GM21737 (cell line): ENCODE measurements around the gene TTC36.
"Not testable (repeated sequence)": the region's sequence is repeated elsewhere in the genome, so short reads cannot be mapped to it uniquely, and the experiment has no call there.

Source experiments
- ATAC-seq: cut with Tn5 transposase; IDR thresholded peaks from one replicate; pipeline ENCODE4 v1.9.1; 2021; ENCODE audit warnings: mild to moderate bottlenecking, moderate library complexity; ENCODE audit not compliant: unreplicated experiment

The TTC36 gene, protein sequence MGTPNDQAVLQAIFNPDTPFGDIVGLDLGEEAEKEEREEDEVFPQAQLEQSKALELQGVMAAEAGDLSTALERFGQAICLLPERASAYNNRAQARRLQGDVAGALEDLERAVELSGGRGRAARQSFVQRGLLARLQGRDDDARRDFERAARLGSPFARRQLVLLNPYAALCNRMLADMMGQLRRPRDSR

DNA sequence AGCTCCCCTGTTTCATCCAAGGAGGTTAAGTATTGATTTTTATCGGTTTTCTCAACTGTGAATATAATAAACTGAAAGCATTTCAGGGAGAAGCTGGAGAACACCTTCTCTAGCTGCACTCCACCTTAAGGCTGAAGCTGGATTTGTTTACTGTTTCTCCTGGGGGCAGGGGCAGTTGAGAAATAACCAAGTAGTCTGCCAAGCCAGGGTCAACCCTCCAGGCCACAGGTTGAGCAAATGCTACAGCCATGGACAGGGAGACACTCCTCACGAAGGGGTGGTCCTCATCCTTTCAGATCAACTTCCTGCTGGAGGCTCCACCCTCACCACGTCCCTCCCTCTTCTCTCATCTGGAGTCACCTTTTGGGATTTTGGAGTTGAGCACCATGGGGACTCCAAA is at the start of gene TTC36:
TSS of gene TTC36 (plus strand) at position 366 of the 400 bp plus-strand sequence. CDS start at position 387, 21 bp downstream.
- ATAC-seq: no peak

GRCh38 chr11:118481238-118481637 is 46.0 kb upstream of the TTC36 start:
- not testable (repeated sequence) for ATAC-seq

- ATAC-seq: no peak
These were observed 42.9 kb upstream of the TTC36 start for GRCh38 chr11:118484405-118484804.

DNA sequence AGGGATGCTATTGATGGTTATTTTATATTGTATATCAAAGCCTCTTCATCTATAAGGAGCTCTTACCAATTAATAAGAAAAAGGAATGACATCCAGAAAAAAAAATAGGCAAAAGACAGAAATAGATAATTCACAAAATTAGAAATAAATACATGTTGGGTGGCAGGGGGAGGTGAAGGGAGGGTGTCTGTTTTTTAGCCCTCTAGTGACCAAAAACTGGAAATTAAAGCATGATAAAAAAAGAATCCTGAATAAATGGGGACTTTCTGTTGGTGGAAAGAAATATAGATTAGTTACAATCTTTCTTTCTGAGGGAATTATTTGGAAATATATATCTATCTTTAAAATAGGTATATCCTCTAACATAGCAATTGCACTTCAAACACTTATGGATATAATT is 42.0 kb upstream of the TTC36 start:
- no peak for ATAC-seq

DNA sequence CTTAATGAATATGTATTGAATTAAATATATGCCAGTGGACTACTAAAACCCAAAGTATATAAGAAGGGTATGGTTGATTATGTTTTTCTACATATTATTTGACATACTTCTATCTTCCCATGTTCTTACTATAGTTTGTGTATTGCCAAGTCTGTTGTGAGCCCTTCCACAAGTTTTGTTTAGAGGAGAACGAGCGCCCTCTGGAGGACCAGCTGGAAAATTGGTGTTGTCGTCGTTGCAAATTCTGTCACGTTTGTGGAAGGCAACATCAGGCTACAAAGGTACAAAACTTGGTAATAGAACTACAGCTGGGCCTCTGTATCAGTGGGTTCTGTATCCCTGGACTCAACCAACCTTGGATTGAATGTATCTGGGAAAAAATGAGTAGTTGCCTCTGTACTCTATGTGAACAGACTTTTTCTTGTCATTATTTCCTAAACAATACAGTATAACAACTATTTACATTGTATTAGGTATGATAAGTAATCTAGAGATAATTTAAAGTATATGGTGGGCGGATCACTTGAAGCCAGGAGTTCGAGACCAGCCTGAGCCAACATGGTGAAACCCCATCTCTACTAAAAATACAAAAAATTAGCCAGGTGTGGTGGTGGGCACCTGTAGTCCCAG is 38.7 kb upstream of the TTC36 start:
- no peak for ATAC-seq

GRCh38 chr11:118491041-118491440 is 36.2 kb upstream of the TTC36 start:
- ATAC-seq: no peak

DNA sequence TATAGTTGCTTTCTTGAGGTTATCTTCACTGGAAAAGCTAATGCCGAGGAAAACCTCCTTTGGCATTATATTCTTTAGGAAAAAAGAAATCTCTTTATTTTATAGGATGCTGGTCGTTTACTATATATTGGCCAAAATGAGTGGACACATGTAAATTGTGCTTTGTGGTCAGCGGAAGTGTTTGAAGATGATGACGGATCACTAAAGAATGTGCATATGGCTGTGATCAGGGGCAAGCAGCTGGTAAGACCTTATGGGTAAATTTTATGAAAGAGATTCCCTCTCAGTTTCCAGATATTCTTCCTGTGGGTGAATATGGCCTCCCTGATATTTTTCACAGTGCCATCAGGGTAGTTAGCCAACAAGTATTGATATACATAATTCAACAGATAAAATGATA is 29.4 kb upstream of the TTC36 start:
- ATAC-seq: no peak

GRCh38 chr11:118503216-118503615 is 24.1 kb upstream of the TTC36 start:
- ATAC-seq: no peak

GRCh38 chr11:118511601-118512000 is 15.7 kb upstream of the TTC36 start:
- ATAC-seq: no peak

DNA sequence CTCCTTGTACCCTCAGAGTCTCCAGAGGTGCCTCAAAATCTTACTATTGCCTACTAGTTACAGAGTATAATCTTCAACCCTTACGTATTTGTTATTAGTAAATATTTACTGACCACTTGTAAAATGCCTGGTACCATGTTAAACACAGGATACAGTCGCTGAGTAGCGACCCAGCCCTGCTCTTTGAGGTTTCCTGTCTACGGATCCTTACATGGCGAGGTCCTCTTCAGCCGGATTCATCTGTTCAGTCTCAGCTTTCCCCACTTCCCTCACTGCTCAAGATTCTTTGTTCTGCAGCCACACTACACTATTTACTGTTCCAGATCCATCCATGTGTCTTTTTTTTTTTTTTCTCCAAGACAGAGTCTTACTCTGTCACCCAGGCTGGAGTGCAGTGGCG is 13.2 kb upstream of the TTC36 start:
- ATAC-seq: no peak

DNA sequence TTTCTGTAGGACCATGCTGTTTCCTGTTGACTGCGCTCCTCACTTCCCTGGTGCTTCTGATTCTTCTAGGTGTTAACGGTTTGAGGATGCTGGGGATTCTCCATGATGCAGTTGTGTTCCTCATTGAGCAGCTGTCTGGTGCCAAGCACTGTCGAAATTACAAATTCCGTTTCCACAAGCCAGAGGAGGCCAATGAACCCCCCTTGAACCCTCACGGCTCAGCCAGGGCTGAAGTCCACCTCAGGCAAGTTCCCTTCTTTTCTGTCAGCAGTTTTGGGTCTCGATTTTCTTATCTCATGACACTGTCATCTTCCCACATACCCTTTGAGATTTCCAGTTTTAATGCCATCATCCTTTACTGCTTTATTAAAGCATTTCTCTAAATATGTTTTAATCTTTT is 7.7 kb upstream of the TTC36 start:
- ATAC-seq: no peak

- no peak for ATAC-seq
These were observed 5.4 kb upstream of the TTC36 start for GRCh38 chr11:118521892-118522311.

GRCh38 chr11:118522571-118523072 is 4.7 kb upstream of the TTC36 start:
- ATAC-seq: no peak

GRCh38 chr11:118524356-118524755 is 2.9 kb upstream of the TTC36 start:
- no peak for ATAC-seq

DNA sequence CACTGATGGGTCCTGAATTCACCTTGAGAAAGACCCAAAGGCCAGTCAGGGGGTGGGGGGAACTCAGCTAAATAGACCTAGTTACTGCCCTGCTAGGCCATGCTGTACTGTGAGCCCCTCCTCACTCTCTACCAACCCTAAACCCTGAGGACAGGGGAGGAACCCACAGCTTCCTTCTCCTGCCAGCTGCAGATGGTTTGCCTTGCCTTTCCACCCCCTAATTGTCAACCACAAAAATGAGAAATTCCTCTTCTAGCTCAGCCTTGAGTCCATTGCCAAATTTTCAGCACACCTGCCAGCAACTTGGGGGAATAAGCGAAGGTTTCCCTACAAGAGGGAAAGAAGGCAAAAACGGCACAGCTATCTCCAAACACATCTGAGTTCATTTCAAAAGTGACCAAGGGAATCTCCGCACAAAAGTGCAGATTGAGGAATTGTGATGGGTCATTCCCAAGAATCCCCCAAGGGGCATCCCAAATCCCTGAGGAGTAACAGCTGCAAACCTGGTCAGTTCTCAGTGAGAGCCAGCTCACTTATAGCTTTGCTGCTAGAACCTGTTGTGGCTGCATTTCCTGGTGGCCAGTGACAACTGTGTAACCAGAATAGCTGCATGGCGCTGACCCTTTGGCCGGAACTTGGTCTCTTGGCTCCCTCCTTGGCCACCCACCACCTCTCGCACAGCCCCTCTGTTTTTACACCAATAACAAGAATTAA is 2.4 kb upstream of the TTC36 start:
- no peak for ATAC-seq

- no peak for ATAC-seq
These were observed 586 bp upstream of the TTC36 start for GRCh38 chr11:118526688-118527087.

DNA sequence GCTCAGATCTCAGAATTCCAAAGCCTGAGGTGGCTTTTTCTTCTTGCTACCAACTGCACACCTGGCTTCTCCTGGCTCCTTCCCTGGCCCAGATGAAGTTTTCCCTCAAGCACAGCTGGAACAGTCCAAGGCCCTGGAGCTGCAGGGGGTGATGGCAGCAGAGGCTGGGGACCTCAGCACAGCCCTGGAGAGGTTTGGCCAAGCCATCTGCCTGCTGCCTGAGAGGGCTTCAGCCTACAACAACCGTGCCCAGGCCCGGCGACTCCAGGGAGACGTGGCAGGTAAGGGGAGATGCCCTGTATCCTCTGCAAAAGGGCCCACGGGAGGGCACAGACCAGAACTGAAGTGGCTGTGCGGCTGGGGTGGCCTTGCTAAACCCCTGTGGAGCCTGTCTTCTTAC is 1.2 kb downstream of the TTC36 start:
- ATAC-seq: no peak

- no peak for ATAC-seq
These were observed 2.4 kb downstream of the TTC36 start for GRCh38 chr11:118529584-118530175.

DNA sequence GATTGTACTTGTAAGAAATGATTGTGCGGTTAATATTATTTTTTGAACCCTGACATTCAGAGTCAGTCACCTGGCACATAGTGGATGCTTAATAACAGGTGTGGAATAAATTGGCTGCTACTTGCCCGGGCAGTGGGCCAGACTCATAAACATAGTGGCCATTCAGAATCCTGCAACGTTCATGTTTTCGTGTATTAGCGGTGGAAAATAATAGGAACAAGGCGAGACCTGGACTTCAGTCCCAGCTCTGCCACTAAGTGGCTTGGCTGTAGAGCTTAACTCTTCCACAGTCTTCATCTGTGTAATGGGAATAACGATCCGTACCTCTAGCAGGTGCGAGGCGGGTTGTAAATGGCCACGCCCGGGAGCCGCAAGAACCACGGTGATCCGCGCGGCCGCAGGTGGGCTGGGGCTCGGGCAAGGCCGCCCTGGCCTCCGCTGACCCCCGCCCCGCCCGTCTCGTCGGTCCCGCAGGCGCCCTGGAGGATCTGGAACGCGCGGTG is 3.0 kb downstream of the TTC36 start:
- ATAC-seq: no peak

GRCh38 chr11:118530683-118531596 is 3.7 kb downstream of the TTC36 start, which contains the start of gene TMEM25:
TMEM25 (plus strand) TSS chr11:118531192; CDS start chr11:118531802, 610 bp downstream.
- no peak for ATAC-seq
